Transverse colon (tissue), 4 donors: ENCODE measurements around the gene DBH. TPM values are rescaled to one million over a fixed set of nuclear protein-coding genes. Genes with fewer than 3 reads are reported as not detected.

Experiments
- DNase-seq: peaks from one replicate; pipeline ENCODE4 v3.0.0-alpha.2; 2019
- H3K27ac ChIP-seq, 4 donors: fragments of 200-600 bp; sonication (generic); 2 replicates each; pipeline ENCODE4 v1.5.1; 2016 to 2018; ENCODE audit warnings: inconsistent platforms in 4 of 4
- H3K27me3 ChIP-seq: fragments of 200-600 bp; sonication (generic); 2 replicates; pipeline ENCODE4 v1.5.1; 2017; ENCODE audit warnings: inconsistent platforms
- H3K36me3 ChIP-seq, 4 donors: fragments of 200-600 bp; sonication (generic); 2 replicates each; pipeline ENCODE4 v1.5.1; 2017 to 2019; ENCODE audit warnings: inconsistent platforms in 4 of 4
- H3K4me1 ChIP-seq, 4 donors: fragments of 200-600 bp; sonication (generic); 2 replicates each; pipeline ENCODE4 v1.5.1; 2017 to 2020; ENCODE audit warnings: inconsistent platforms in 4 of 4
- H3K4me3 ChIP-seq, 4 donors: fragments of 200-600 bp; sonication (generic); 1 replicate in 1 of 4; 2 replicates in 3 of 4; pipeline versions ENCODE4 v1.5.1 to v1.6.1; 2017 to 2019; ENCODE audit warnings: inconsistent platforms in 4 of 4
- H3K9me3 ChIP-seq, 2 donors: fragments of 200-600 bp; sonication (generic); 2 replicates each; pipeline ENCODE4 v1.5.1; 2017 to 2019; ENCODE audit warnings: inconsistent platforms in 2 of 2
- CTCF ChIP-seq, 5 experiments: fragments of 200-600 bp in 3 of 5; fragments of 450-650 bp in 2 of 5; sonication (generic) in 3 of 5; IDR thresholded peaks; 1 replicate in 2 of 5; 2 replicates in 3 of 5; pipeline ENCODE4 v1.5.1; 2016 to 2017; ENCODE audit warnings: antibody characterized with exemption in 5 of 5, inconsistent platforms in 3 of 5, mild to moderate bottlenecking in 2 of 5, moderate library complexity in 1 of 5
- EP300 ChIP-seq: sonication (generic); formaldehyde crosslinking; IDR thresholded peaks from one replicate; pipeline ENCODE4 v1.6.1; 2017; ENCODE audit warnings: antibody characterized with exemption, low read depth
- POLR2A ChIP-seq: fragments of 450-650 bp; IDR thresholded peaks from one replicate; pipeline ENCODE4 v1.6.1; 2016; ENCODE audit warnings: antibody characterized with exemption, mild to moderate bottlenecking, moderate library complexity
- POLR2AphosphoS5 ChIP-seq, 3 donors: sonication (generic); formaldehyde crosslinking; IDR thresholded peaks; one replicate each; pipeline ENCODE4 v1.6.1; 2016; ENCODE audit warnings: antibody characterized with exemption in 3 of 3
- WGBS, 2 donors: methylation state at CpG; one replicate each; pipeline ENCODE4 v1.1.5; 2018; ENCODE audit warnings: low coverage in 1 of 2; 5-methylcytosine and 5-hydroxymethylcytosine counted together
- in situ Hi-C, 4 donors: fragments of 200-750 bp; cut with MboI; loops; one replicate each; pipeline versions ENCODE4 v1.15.0 to v1.15.1; 2017; ENCODE audit warnings: low sequenced_read_pairs in 3 of 4, low pct_ligation_motif_present in 1 of 4, low pct_unique_long_range_greater_than_20kb in 1 of 4
- intact Hi-C: fragments of 100-400 bp; cut with DNase I; formaldehyde crosslinking; loops from one replicate; pipeline ENCODE4 v1.15.1; 2023; ENCODE audit warnings: low total_unique reads
- total RNA-seq, 4 donors: library from RNA; depleted of rRNA; stranded (reverse); fragments of >200 nt; gene quantifications; one replicate each; pipeline ENCODE4 v1.1.0, GENCODE V29; 2016

The DBH gene
- total RNA-seq, 4 donors from 2014 or later, result not detected

- TF ChIP-seq POLR2A, result no peak
- TF ChIP-seq CTCF (IDR thresholded peaks at IDR 0.05), result no peak
- no peak for TF ChIP-seq EP300
- no peak for TF ChIP-seq POLR2AphosphoS5 (IDR thresholded peaks at IDR 0.05)
- H3K27ac ChIP-seq, result no peak overlapping the region
- intact Hi-C loops (no loop called here), in situ Hi-C loops (no loop called here)
- no peaks in the 10 kb centered on the region for H3K9me3 ChIP-seq
- H3K4me1 ChIP-seq, result no peaks in the 10 kb centered on the region
- 71 to 92% methylated on average over 2 to 11 of the region's 11 CpGs for WGBS, 2 donors
- DNase-seq, result no peak
- no peak overlapping the region for H3K4me3 ChIP-seq
- H3K36me3 ChIP-seq, result no peaks in the 10 kb centered on the region
- H3K27me3 ChIP-seq, result no peaks in the 10 kb centered on the region
These were observed 30.7 kb downstream of the DBH start for GRCh38 chr9:133666845-133667244.

GRCh38 chr9:133667759-133668450 is 31.7 kb downstream of the DBH start:
- TF ChIP-seq POLR2AphosphoS5 (IDR thresholded peaks at IDR 0.05), result no peak
- no peak for TF ChIP-seq CTCF (IDR thresholded peaks at IDR 0.05)
- TF ChIP-seq EP300, result no peak
- TF ChIP-seq POLR2A, result no peak
- Histone ChIP-seq H3K27ac (no peak overlapping the region), H3K27me3 (no peaks in the 10 kb centered on the region), H3K4me1 (no peaks in the 10 kb centered on the region), H3K4me3 (no peak overlapping the region), H3K36me3 (no peaks in the 10 kb centered on the region), H3K9me3 (no peaks in the 10 kb centered on the region)
- 50% methylated on average over 2 to 17 of the region's 17 CpGs for WGBS, 2 donors
- intact Hi-C loops (no loop called here), in situ Hi-C loops (no loop called here)
- DNase-seq, result no peak

- H3K36me3 ChIP-seq, result no peaks in the 10 kb centered on the region
- in situ Hi-C loops (no loop called here), intact Hi-C loops (no loop called here)
- H3K4me1 ChIP-seq, result no peaks in the 10 kb centered on the region
- no peaks in the 10 kb centered on the region for H3K9me3 ChIP-seq
- TF ChIP-seq EP300, result no peak
- no peak for TF ChIP-seq CTCF (IDR thresholded peaks at IDR 0.05)
- TF ChIP-seq POLR2A, result no peak
- TF ChIP-seq POLR2AphosphoS5 (IDR thresholded peaks at IDR 0.05), result no peak
- DNase-seq, result no peak
- H3K4me3 ChIP-seq, result no peak overlapping the region
- no peak overlapping the region for H3K27ac ChIP-seq
- no peaks in the 10 kb centered on the region for H3K27me3 ChIP-seq
- 77 to 88% methylated on average over 5 to 14 of the region's 16 CpGs for WGBS, 2 donors
These were observed 33.1 kb downstream of the DBH start for GRCh38 chr9:133669182-133669801.

- intact Hi-C loops, result no loop called here
- 88% methylated on average over 11 of the region's 17 CpGs; no CpG with 5 or more reads in 1 of the 2 donors for whole genome bisulfite sequencing, 2 donors
- in situ Hi-C loops, result no loop called here
These were observed 34.3 kb downstream of the DBH start for GRCh38 chr9:133670466-133670865.

More at GRCh38 chr9:133670466-133670865, 34.3 kb downstream of the DBH start:
- Histone ChIP-seq H3K4me3 (no peak overlapping the region), H3K9me3 (no peaks in the 10 kb centered on the region), H3K4me1 (no peaks in the 10 kb centered on the region), H3K27ac (no peak overlapping the region), H3K27me3 (no peaks in the 10 kb centered on the region), H3K36me3 (no peaks in the 10 kb centered on the region)
- TF ChIP-seq POLR2AphosphoS5 (IDR thresholded peaks at IDR 0.05) (no peak), EP300 (no peak)
- DNase-seq, result no peak
